Osteoblast (primary cell): Measurements from ENCODE around the gene MROH7. TPM values are rescaled to one million over a fixed set of nuclear protein-coding genes. Genes with fewer than 3 reads are reported as not detected.

Experiments used
- DNase-seq: peaks from one replicate; pipeline ENCODE4 v3.0.0; 2011; ENCODE audit warnings: low spot score, mixed read lengths; ENCODE audit not compliant: insufficient read length; ENCODE audit errors: missing footprints
- H2AFZ ChIP-seq: 2 replicates; pipeline ENCODE4 v1.6.0; 2011; ENCODE audit warnings: mild to moderate bottlenecking, low read length
- H3K27ac ChIP-seq: 2 replicates; pipeline ENCODE4 v1.5.1; 2011; ENCODE audit warnings: mild to moderate bottlenecking, low read depth, low read length, moderate library complexity
- H3K27me3 ChIP-seq: 2 replicates; pipeline ENCODE4 v1.6.0; 2012; ENCODE audit warnings: mild to moderate bottlenecking, control low read depth, inconsistent platforms, low read length, moderate library complexity; ENCODE audit not compliant: insufficient read depth
- H3K36me3 ChIP-seq: 2 replicates; pipeline ENCODE4 v1.5.1; 2011; ENCODE audit warnings: mild to moderate bottlenecking, low read length, control low read depth, moderate library complexity; ENCODE audit not compliant: insufficient read depth
- H3K4me1 ChIP-seq: 2 replicates; pipeline ENCODE4 v1.5.1; 2011; ENCODE audit warnings: mild to moderate bottlenecking, low read length, control low read depth, moderate library complexity; ENCODE audit not compliant: insufficient read depth
- H3K4me2 ChIP-seq: 2 replicates; pipeline ENCODE4 v1.6.0; 2011; ENCODE audit warnings: mild to moderate bottlenecking, low read length; ENCODE audit not compliant: insufficient read depth
- H3K4me3 ChIP-seq: fragments of 200-600 bp; sonication (generic); 3 replicates; pipeline ENCODE4 v1.5.1; 2012; ENCODE audit warnings: mild to moderate bottlenecking, low read length, inconsistent platforms; ENCODE audit not compliant: insufficient read depth
- H3K79me2 ChIP-seq: 2 replicates; pipeline ENCODE4 v1.6.0; 2012; ENCODE audit warnings: mild to moderate bottlenecking, low read length, control low read depth, inconsistent platforms; ENCODE audit not compliant: insufficient read depth
- H3K9me3 ChIP-seq: 2 replicates; pipeline ENCODE4 v1.5.1; 2011; ENCODE audit warnings: low read depth, low read length, control low read depth
- H4K20me1 ChIP-seq: 2 replicates; pipeline ENCODE4 v1.6.0; 2012; ENCODE audit warnings: mild to moderate bottlenecking, low read length, control low read depth; ENCODE audit not compliant: insufficient read depth
- CTCF ChIP-seq: IDR thresholded peaks from 2 replicates; pipeline ENCODE4 v1.5.1; 2011; ENCODE audit warnings: mild to moderate bottlenecking, low read depth, low read length, moderate library complexity; ENCODE audit errors: extremely low read depth
- total RNA-seq: library from RNA; depleted of rRNA; stranded (reverse); fragments of >200 nt; gene quantifications from 2 replicates; pipeline ENCODE4 v1.2.3, GENCODE V29; 2012

MROH7 gene
- total RNA-seq, 1 donor = 0.36 TPM

- Histone ChIP-seq H3K36me3 (no peaks in the 10 kb centered on the region), H3K9me3 (peaks cover 1% of the 10 kb centered on the region), H3K4me2 (no peak overlapping the region), H4K20me1 (no peaks in the 10 kb centered on the region), H3K27ac (no peak overlapping the region), H2AFZ (no peak overlapping the region), H3K4me1 (no peaks in the 10 kb centered on the region), H3K4me3 (no peak overlapping the region), H3K79me2 (no peaks in the 10 kb centered on the region), H3K27me3 (peaks cover 17% of the 10 kb centered on the region)
- DNase-seq = peak; percentile 19
- no peak for TF ChIP-seq CTCF
Measured at GRCh38 chr1:54653036-54653435, 11.4 kb downstream of the MROH7 start.

GRCh38 chr1:54658164-54658913 is 16.8 kb downstream of the MROH7 start:
- H3K4me3 ChIP-seq = no peak overlapping the region
- H4K20me1 ChIP-seq = no peaks in the 10 kb centered on the region
- no peaks in the 10 kb centered on the region for H3K27me3 ChIP-seq
- H3K36me3 ChIP-seq = no peaks in the 10 kb centered on the region
- H3K4me1 ChIP-seq = no peaks in the 10 kb centered on the region
- H3K9me3 ChIP-seq = peaks cover 2% of the 10 kb centered on the region
- H3K27ac ChIP-seq = no peak overlapping the region
- H3K4me2 ChIP-seq = no peak overlapping the region
- H3K79me2 ChIP-seq = no peaks in the 10 kb centered on the region
- no peak for DNase-seq
- H2AFZ ChIP-seq = no peak overlapping the region
- TF ChIP-seq CTCF = no peak

- no peak for TF ChIP-seq CTCF
- H3K4me1 ChIP-seq = no peaks in the 10 kb centered on the region
- H3K4me2 ChIP-seq = no peak overlapping the region
- H4K20me1 ChIP-seq = no peaks in the 10 kb centered on the region
- no peaks in the 10 kb centered on the region for H3K27me3 ChIP-seq
- H3K79me2 ChIP-seq = no peaks in the 10 kb centered on the region
- H2AFZ ChIP-seq = no peak overlapping the region
- no peaks in the 10 kb centered on the region for H3K9me3 ChIP-seq
- no peak overlapping the region for H3K4me3 ChIP-seq
- H3K36me3 ChIP-seq = no peaks in the 10 kb centered on the region
- no peak for DNase-seq
- H3K27ac ChIP-seq = no peak overlapping the region
Measured at GRCh38 chr1:54663725-54664124, 22.1 kb downstream of the MROH7 start.

GRCh38 chr1:54664364-54664763 is 22.8 kb downstream of the MROH7 start:
- H3K36me3 ChIP-seq = no peaks in the 10 kb centered on the region
- TF ChIP-seq CTCF = no peak
- H4K20me1 ChIP-seq = no peaks in the 10 kb centered on the region
- no peaks in the 10 kb centered on the region for H3K4me1 ChIP-seq
- DNase-seq = no peak
- H2AFZ ChIP-seq = no peak overlapping the region
- H3K79me2 ChIP-seq = no peaks in the 10 kb centered on the region
- H3K4me3 ChIP-seq = no peak overlapping the region
- no peak overlapping the region for H3K27ac ChIP-seq
- no peaks in the 10 kb centered on the region for H3K27me3 ChIP-seq
- no peaks in the 10 kb centered on the region for H3K9me3 ChIP-seq
- no peak overlapping the region for H3K4me2 ChIP-seq
